GM19238 (cell line): ENCODE data around the gene CIAO2A.
"Not testable (repeated sequence)": the region's sequence is repeated elsewhere in the genome, so short reads cannot be mapped to it uniquely, and the experiment has no call there.

ENCODE experiments used
- DNase-seq: peaks from one replicate; pipeline ENCODE4 v3.0.0; 2011; ENCODE audit warnings: low spot score; ENCODE audit not compliant: insufficient read length

Gene CIAO2A

DNA sequence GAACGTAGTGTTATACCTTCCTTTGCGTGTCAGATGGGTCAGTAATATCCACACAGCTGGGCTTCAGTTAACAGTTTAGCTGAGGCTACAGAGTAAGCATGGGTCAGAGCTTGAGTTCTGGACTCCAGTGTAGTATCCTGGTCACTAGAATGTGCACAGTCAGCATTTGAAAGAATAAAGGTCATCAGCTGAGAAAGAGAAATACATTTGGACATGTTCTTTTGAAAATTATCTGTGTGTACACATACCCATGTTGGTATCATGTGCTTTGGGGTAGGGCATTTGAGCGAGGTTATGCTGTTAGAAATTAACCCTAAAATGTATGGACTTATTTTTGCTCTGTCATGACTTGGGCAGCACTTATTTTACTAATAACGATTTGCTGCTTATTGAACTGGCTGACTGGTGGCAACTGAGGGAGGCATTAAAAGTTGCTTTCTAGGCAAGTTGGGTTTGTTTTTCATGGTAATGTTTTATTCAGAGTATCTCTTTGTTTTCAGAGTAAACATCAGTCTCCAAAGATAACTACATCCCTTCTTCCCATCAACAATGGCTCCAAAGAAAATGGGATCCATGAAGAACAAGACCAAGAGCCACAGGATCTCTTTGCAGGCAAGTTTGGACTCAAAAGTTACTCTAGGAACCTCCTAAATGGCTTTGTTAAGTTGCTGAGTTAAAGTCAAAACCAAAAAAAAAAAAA, 18.6 kb upstream of the CIAO2A start:
- no peak for DNase-seq

DNA sequence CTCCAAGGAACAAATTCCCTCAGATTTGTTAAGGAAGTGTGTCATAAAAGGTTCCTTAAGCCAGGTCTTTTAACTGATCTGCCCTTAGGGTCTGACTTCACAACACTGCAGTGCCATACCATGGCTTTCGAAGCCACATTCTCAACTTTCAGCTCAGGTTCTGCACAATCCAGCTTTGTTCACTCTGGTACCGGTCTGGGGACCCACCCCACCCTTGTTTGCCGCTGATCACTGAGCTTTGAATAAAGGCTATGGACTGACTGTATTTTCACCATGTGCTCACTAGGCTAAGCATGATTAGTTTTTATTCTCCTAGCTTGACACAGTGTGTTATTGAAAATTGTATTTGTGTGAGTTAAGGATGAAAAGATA, 18.0 kb upstream of the CIAO2A start:
- DNase-seq = no peak

DNA sequence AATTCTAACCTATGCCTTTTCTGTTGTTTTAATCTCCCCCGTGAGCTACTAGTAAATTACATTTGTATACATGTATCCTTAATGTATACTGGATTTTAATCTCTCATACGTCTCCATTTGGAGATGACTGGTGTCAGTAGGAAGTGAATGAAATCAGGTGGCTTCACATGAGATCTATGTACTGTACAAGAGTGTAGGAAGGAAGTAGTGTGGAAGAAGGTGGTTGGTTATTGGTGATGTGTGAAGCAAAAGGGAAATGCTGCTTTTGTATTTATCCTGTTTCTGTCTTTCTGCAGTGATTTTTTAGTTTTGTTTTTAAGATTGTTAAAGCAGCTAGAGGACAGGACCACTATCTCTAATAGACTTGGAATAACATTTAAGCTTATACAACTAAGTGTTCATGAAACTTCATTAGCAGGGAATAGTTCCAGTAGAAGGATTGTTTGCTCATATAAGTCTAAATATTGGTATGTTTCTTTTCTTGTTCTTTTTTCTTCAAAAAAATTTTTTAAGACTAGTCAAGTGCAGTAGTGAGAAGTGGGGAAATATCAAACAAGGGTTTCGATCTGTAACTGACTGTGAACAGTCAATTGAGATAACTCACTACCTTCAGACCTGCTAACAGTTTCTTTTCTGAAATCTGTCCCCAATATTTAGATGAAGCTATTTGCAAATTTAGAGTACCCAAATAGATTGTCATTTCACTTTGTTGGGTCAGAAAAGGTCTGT, 17.5 kb upstream of the CIAO2A start:
- no peak for DNase-seq

DNA sequence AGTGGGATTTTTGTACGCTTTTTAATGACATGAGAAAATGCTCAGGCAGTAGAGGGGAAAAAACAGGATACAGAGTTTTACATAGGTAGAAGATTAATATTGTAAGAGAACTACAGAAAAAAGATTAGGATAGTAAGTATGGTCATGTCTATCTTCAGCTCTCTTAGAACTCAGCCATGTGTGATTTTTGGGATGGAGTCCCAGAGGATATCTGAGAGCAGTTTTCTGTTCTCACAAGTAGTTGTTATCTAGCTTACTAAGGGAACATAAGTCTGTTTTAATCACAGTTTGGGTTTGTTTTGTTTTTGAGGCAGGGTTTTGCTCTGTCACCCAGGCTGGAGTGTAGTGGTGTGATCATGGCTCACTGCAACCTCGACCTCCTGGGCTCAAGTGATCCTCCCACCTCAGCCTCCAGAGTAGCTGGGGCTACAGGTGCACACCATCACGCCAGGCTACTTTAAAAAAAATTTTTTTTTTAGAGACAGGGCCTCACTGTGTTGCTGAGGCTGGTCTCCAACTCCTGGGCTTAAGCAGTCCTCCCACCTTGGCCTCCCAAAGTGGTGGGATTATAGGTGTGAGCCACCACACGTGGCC, 16.6 kb upstream of the CIAO2A start:
- DNase-seq = not testable (repeated sequence)

DNA sequence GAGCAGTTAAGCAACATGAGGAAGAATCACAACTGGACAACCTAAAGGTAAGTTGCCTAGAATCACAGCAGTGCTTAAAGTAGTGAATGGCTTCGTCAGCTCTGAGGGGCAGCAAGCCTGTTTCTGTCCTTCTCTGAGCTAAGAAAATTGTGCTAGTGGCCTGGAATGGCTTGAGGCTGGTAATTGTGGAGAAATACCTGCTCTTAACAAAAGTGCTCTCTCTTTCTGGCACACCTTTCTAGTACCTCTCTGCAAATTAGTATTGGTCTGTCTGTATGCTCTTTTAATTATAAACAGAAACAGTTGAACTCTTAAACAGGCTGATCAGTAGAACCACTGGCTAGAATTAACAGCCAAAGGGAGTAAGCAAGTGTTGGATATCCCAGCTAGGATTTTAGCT, 13.7 kb upstream of the CIAO2A start:
- no peak for DNase-seq

DNA sequence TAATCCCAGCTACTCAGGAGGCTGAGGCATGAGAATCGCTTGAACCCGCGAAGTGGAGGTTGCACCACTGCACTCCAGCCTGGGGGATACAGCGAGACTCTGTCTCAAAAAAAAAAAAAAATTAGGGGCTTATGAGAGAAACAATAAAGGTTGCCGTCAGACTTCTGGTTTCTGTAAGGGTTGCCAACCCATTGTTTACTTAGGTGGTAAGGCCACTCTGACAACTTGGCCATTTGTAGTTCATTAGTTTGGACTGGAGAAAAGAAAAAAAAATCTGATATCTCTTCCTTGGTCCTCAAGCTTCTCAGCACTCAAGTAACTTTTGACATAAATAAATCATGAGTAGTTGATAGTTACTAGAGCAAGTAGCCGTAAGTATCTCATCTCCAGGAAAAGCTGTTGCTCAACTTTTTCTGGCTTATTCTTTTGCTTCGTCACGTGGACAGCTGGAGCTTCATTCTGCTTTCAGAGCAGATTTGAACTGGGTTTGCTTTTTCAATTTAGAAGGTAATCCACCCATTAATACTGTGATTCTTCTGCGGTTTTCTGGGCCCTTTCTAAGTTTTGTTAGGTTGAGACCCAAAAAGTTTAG, 11.6 kb upstream of the CIAO2A start:
- DNase-seq = no peak

DNA sequence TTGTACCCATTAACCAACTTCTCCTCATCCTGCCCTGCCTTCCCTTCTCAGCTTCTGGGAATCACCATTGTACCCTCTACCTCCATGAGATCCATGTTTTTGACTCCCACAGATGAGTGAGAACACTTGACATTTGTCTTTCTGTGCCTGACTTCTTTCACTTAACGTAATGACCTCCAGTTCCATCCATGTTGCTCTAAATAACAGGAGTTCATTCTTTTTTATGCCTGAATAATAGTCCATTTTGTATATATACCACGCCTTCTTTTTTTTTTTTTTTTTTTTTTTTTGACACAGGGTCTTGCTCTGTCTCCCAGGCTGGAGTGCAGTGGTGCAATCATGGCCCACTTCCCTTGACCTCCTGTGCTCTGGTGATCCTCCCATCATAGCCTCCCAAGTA, 8.9 kb upstream of the CIAO2A start:
- no peak for DNase-seq

DNA sequence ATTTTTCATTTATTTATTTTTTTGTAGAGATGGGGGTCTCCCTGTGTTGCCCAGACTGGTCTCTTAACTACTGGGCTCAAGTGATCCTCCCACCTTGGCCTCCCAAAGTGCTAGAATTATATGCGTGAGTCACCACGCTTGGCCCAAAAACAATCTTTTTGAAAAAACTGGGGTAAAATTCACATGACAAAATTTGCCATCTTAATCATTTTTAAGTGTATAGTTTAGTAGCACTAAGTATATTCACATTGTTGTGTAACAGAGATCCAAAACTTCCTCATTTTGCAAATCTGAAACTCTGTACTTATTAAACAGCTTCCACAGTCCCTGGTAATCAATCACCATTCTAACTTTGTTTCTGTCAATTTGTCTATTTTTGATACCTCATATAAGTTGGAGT, 7.3 kb upstream of the CIAO2A start:
- no peak for DNase-seq

DNA sequence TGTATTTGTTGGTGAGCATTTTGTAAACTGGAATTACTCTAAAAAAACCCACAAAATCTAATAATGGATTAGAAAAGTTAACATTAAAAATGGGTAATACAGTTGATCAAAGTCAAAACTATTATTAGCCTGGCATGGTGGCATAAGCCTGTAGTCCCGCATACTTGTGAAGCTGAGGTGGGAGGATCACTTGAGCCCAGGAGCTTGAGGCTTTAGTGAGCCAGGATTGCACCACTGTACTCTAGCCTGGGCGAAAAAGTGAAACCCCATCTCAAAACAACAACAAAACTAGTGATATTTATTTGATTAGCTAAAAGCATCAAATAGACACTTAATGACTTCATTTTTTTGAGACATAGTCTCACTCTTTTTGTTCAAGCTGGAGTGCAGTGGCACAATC, 5.7 kb upstream of the CIAO2A start:
- no peak for DNase-seq

DNA sequence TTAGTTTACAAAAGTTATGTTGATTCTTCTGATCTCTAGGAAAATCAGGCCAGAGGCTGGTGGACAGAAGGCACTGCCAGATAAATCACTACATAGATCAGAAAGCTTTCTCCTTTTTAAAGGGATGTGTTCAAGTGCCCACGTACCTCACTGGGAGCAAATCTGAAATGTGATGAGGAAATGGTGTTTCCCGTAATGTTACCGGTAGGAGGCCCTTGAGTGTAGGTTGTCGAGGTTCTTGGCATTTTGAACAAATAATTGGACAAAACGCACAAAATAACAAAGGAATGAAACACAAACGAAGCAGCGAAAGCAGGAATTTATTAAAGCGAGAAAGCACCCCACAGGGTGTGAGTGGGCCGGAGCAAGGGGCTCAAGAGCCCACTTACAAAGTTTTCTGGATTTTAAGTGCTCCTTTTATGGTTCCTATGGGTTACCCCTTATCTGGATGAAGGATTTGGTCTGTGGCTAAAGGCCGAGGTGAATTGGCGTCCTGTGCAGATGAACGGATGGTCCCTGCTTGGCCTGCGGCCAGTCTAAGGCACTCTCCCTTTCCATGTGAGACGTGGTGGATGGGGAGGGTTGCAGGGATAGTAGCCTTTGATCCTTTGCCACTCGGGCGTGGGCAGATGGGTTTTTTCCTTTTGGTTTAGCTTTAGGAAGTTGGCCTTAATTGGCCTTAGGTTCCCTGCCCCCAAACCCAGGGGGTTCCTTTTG, 3.2 kb upstream of the CIAO2A start:
- DNase-seq = no peak

DNA sequence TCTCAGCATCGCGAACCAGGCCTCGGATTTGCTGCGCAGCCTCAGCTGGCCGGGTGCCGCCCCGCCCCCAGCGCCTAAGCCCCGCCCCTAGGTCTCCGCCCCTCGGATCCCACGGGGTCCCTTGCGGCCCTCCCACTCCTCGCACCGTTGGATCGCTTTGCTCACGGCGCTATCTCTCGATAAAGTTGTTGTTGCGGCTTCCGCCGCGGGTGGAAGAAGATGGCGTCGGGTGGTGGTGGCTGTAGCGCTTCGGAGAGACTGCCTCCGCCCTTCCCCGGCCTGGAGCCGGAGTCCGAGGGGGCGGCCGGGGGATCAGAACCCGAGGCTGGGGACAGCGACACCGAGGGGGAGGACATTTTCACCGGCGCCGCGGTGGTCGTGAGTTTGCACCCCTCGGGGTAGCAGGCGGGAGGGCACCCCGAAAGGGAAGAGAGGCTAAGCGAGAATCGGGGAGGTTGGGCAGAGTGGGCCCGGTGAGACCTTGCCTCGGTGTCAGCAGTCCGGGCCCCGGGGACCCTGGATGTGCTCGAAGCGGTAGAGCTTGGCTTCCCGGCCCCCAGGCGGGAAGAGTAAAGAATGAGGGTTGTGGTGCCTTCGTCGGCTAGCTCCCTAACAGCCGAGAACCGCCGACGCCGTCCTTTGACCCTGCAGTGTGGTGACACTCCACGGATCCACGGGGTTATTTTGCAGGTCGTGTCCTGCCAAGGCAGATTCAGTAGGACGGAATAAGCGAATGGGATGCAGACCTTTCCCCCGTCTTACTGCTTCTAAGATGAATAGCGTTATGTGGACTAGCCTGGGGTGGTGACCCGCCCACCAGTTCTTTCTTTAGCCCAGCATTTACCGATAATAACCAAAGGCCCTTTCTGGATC, 2.4 kb upstream of the CIAO2A start, which contains the start of gene SNX1:
TSS of gene SNX1 (plus strand) at position 188 of the 873 bp plus-strand sequence. CDS start at position 220, 32 bp downstream.
- DNase-seq = peak; percentile 71

DNA sequence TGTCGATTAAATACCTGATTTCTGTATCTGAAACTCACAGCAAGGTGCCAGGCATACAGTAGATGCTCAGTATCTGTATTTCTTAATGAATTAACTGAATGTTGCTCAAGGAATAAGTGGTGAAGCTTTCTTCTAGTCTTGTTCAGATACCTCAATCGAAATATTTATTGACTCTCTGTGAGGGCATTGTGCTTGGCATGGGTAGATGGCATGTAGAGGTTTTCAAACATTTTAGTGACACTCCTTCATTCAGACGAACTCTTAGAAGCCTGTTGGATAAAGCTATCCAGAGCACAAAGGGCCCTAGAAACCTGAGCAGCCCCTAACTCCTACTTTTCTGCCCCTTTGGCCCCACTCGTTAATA, 1.8 kb upstream of the CIAO2A start:
- no peak for DNase-seq

DNA sequence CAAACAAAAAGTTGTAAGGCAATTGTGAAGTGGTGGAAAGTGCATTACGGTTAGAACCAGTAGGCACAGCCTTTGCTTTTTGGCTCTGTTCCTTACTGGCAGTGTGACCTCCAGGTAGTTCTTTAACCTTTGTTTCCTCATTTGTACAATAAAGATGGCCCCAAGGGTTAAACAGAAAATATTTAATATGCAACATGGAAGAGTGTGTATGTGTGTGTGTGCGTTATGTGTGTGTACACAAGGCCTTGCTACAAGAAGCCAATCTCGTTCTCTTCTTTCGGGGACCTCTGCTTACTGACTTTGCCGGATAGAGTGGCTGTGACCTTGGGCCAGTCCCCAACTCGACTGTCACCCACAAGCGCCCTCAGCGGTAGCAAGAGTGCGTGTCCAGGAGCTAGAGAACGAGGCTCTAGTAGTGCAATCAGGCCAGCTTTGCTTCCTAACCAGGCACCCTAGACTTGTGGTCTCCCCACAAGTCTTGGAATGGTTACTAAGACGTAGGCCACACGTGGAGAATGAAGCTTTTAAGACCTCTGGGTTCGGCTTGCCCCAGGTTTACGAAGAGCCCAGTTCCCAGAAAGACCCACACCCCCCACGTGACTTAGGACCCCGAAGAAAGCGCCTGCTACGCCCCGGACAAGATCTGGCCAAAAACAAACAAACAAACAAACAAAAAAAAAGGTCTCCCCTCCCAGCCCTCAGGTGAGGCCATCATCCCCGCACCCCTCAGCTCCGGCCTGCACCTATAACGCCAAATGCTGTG, 593 bp downstream of the CIAO2A start:
- DNase-seq = no peak

DNA sequence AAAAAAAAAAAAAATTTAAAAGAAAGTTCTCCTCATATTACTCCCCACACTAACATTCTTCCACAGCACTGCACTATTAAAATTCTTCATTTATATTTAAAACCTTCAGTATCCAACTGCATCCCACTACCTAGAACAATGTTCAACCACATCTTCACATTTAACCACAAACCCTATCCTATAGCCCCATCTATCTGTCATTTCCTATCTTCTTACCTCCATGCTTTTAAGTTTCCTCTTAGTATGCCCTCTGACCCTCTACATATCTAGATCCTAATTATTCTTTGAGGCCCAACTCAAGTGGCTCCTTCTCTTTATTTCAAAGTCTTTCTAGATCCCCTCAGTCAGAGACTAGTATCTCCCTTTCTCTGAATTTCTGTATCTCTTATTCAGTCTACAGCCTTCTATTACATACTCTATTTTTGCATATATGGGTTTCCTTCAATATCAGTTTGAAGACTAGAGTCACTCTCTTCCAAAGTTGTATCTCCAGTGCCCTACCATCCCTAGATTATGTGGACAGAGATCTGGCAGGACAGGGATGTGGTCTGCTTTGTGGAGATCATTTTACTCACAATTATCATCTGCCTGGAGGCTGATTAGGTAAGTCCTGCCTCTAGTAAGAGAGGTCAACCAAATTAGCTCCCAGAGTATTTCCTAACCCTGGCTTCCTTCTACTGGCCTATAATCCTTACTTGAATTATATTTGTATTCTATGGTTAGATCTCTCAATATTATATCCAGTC, 1.4 kb downstream of the CIAO2A start:
- DNase-seq = no peak

DNA sequence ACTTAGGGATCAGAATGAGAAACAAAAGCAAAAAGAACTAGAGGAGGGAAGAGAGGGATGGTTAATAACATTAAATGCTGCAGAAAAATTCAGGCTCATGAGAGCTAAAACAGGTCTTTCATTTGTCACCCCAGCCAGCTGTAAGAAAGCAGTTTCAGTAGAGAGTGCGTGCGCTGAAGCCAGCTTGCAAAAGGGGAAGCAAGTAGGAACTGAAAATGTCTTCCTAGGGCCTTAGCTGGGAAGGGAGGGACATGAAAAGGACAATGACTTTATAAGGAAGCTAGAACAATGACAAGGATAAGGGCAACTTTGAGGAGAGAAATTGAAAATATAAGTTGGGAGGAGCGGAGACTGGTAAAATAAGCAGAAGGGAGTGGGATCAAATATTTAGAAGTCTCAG, 3.1 kb downstream of the CIAO2A start:
- no peak for DNase-seq

DNA sequence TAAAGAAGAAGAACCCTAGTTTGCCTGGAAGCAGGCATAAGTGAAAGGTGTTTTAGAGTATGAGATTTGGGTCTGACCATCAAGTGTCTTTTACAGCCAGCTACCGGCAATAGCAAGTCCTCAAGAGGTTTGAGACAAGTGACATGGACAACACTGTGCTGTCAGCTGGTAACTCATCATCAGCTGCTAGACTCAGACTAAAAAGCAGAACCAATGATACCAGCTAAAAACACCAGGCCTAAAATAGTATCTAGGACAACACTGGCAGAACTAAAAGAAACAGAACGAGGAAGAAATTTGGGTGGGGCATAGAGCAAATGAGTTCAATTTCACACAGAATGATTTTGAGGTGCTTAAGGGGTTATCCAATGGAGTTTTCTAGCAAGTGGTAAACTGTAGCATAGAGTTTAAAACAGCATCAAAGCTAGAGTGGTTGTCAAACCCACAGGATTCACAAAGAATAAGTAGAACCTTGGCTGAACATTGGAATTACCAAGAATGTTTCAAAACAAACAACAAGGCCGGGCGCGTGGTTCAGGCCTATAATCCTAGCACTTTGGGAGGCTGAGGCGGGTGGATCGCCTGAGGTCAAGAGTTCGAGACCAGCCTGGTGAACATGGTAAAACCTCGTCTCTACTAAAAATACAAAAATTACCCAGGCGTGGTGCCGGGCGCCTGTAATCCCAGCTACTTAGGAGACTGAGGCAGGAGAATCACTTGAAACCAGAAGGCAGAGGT, 3.9 kb downstream of the CIAO2A start:
- DNase-seq = no peak

DNA sequence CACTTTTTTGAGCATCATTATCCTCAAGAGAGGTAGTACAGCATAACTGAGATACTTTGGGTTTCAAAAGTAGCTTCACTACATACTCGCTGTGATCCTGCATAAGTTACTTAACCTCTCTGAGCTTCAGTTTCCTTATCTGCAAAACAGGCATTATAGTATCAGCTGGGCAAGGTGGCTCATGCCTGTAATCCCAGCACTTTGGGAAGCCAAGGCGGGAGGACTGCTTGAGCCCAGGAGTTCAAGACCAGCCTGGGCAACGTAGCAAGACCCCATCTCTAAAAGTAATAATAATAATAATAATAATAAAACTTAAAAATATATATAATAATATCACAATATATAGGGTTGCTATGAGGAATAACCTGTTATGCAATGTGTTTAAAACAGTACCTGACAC, 10.9 kb downstream of the CIAO2A start:
- DNase-seq = no peak

DNA sequence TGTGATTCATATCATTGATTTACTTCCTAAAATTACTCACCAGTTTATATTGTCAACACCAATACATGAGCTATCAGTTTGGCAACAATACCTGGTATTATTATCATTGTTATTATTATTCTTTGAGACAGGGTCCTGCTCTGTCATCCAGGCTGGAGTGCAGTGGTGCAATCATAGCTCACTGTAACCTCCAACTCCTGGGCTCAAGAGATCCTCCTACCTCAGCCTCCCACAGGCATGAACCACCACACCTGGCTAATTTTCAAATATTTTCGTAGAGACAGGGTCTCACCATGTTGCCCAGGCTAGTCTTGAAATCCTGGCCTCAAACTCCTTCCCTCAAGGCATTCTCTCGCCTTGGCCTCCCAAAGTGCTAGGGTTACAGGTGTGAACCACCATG, 20.1 kb downstream of the CIAO2A start:
- not testable (repeated sequence) for DNase-seq

DNA sequence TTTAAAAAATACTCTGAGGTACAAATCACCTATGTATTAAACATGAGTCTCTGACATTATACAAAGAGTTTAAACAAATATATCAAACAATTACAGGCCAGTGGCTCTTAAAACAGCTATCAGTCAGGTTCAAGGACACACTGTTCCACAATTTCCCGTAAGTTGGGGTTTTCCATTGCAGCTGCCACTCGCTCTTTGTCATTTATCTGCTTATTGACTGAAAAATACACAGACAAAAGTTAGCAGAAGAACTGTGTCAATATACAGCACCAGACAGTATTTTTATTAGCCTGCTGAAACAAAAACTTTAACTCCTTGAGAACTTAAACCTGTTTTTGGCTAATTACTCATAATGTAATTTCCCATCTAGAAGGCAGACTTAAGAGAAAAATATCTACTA, 20.8 kb downstream of the CIAO2A start:
- DNase-seq = no peak
